GM21447 (cell line): ENCODE measurements around the gene OR1J2.
A peak's percentile ranks its signal among the peaks of the same experiment; 100 is the strongest.
"Not testable (repeated sequence)": the region's sequence is repeated elsewhere in the genome, so short reads cannot be mapped to it uniquely, and the experiment has no call there.

ENCODE experiments used
- ATAC-seq: cut with Tn5 transposase; IDR thresholded peaks from one replicate; pipeline ENCODE4 v1.9.1; 2021; ENCODE audit not compliant: unreplicated experiment

The OR1J2 gene, protein sequence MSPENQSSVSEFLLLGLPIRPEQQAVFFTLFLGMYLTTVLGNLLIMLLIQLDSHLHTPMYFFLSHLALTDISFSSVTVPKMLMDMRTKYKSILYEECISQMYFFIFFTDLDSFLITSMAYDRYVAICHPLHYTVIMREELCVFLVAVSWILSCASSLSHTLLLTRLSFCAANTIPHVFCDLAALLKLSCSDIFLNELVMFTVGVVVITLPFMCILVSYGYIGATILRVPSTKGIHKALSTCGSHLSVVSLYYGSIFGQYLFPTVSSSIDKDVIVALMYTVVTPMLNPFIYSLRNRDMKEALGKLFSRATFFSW

GRCh38 chr9:122510502-122510901 lies at the start of gene OR1J2:
TSS of gene OR1J2 (plus strand) at chr9:122510802. CDS start at chr9:122510802, 0 bp downstream.
- ATAC-seq, result no peak

DNA sequence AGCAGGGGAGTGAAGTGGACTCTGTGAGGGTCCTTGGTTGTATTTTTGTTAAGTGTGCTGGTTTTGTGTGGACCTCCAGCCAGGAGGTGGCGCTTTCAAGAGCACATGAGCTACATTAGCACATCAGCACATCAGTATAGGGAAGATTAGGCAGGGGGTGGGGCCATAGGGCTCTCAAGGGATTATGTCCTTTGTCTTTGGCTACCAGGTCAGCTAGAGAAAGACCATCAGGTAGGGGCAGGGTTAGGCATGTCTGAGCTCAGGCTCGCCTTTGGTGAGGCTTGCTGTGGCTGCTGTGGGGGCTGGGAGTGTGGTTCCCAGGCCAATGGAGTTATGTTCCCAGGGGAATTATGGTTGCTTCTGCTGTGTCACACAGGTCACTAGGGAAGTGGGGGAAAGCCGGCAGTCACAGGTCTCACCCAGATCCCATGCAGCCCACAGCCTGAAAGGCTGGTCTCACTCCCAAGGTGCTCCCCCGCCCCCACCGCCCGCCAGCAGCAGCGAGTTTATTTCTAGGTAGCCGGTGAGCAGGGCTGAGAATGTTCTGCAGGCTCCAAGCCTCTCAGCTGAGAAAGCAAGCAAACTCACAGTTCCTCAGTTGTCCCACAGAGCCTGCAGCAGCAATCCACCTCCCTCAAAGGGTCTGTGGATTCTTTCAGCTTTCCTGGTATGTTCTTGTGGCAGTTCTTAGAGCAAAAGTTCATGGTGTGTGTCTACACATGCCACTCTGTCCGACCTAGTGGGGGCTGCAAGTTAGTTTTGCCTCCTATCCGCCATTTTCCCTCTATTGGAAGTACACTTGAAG lies 46.6 kb upstream of the OR1J2 start:
- peak; percentile 64 for ATAC-seq

GRCh38 chr9:122464633-122465567 lies 45.7 kb upstream of the OR1J2 start:
- ATAC-seq, result peak; percentile 69

GRCh38 chr9:122466456-122466855 lies 44.1 kb upstream of the OR1J2 start:
- no peak for ATAC-seq

DNA sequence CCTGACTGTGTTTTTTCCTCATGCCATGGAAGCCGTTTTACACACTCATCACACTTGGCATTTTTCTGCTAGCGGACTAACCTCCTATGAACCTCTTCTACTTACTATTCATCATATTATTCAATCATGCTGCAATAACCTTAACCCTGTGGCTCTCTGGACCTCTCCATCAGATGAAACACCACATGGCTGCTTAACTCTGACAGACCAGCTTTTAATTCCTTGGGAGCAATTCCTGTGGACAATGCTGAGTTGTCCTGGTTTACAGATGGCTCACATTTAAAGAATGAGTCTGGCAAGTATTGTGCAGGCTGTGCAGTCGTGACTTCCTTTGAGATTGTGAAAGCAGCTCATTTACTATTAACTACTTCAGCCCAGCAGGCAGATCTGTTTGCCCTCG lies 41.9 kb upstream of the OR1J2 start:
- no peak for ATAC-seq

DNA sequence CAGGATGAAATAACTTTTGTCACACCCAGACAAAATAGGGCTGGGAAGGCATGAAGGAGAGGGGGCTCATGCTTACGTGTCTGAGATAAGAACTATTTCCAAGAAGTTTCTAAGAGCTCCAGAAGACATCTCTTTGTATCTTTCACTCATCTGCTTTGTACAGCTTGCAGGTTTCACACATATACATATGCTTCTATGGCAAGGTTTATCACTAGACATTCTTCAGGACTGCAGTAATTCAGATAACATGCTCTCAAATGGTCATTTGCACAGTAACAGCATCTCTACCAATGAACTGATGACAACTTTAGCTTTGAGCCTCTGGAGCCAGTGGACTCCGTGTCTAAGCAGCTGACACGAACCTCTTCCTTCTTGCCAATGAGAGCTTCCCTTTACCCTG lies 36.0 kb upstream of the OR1J2 start:
- no peak for ATAC-seq

GRCh38 chr9:122475717-122476116 lies 34.9 kb upstream of the OR1J2 start:
- ATAC-seq, result no peak

DNA sequence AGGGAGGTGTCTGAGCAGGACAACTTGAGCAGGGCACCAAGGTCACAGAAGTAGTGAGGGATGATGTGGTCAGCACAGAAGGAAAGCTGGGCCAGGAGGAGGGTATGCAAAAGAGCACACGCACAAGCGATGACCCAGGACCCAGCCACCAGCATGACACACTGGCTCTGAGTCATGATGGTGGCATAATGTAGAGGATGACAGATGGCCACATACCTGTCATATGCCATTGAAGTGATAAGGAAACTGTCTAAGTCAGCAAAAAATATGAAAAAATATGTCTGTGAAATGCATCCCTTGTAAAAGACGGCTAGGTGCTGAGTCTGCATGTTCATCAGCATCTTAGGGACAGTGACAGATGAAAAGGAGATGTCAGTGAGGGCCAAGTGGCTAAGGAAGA lies 33.3 kb upstream of the OR1J2 start:
- ATAC-seq, result no peak

DNA sequence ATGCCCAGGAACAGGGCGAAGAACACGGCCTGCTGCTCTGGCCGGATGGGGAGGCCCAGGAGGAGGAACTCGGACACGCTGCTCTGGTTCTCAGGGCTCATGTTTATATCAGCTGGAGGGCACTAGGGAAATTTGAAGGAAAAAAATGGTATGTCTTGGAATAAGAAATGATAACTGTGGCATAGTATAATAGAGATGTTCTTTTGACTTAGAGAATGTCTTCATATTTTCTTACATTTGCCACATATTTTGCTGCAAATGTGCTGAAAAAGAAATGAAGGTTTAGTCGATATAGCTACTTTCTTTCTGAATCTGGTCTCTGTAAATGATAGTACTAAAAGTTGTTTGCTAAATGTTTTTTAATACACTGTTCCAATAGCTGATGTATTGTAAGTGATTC lies 32.8 kb upstream of the OR1J2 start, which contains the start of gene OR1J1:
TSS of gene OR1J1 (minus strand) at position 101 of the 400 bp plus-strand sequence. CDS start at position 101, 0 bp downstream.
- ATAC-seq, result no peak

- ATAC-seq, result no peak
Measured at GRCh38 chr9:122479062-122479461, 31.5 kb upstream of the OR1J2 start.

GRCh38 chr9:122498883-122499288 lies 11.7 kb upstream of the OR1J2 start:
- ATAC-seq, result no peak

- no peak for ATAC-seq
Measured at GRCh38 chr9:122506964-122507363, 3.6 kb upstream of the OR1J2 start.

DNA sequence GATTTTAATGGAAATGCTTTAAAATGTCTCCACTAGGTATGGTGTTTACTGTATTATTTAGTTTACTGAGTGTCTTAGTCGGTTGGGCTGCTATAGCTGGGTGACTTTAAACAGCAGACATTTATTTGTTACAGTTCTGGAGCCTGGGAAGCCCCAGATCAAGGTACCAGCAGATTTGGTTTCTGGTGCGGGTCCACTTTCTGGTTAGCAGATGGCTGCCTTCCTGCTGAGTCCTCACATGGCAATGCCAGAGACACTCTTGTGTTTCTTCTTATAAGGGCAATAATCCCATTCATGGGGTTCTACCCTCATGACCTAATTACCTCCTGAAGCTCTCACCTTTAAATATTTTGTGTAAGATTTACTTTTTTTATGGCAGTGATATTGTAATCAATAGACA lies 7.6 kb downstream of the OR1J2 start:
- ATAC-seq, result no peak

GRCh38 chr9:122518841-122519240 lies 8.2 kb downstream of the OR1J2 start, which contains the start of gene OR1J4:
TSS of gene OR1J4 (plus strand) at chr9:122519141. CDS start at chr9:122519141, 0 bp downstream.
- ATAC-seq, result no peak

- no peak for ATAC-seq
Measured at GRCh38 chr9:122519376-122519775, 8.8 kb downstream of the OR1J2 start.

DNA sequence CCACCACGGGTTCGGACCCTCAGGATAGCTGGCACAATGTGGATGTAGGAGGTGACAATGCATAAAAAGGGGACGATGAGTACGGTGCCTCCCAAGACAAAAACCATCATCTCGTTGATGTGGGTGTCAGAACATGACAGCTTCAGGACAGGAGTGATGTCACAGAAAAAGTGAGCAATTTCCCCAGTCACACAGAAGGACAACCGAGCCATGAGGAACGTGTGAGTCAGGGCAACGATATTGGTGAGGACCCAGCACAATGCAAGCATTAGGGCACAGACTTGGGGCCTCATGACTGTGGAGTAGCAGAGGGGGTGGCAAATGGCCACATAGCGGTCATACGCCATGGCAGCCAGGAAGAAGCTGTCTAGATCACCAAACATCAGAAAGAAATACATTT lies 16.0 kb downstream of the OR1J2 start:
- no peak for ATAC-seq

DNA sequence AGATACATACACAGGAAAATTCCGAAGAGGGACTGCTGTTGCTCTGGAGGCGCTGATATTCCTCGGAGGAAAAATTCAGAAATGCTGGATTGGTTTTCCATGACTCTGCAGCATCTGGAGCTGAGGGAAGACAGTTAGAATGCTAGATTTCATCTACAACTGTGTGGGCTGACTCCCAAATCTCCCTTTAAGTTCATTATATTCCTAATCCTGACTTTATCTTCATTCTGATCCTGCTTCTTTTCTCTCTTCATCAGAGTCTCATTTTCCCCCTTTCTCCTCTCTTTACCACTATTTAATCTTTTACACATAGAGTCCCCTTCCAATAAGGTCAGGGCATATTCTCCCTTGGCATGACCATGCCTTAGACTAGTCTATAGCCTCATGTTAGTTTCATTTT lies 16.6 kb downstream of the OR1J2 start, which contains the start of gene OR1N1:
TSS of gene OR1N1 (minus strand) at position 101 of the 400 bp plus-strand sequence. CDS start at position 101, 0 bp downstream.
- no peak for ATAC-seq

- ATAC-seq, result not testable (repeated sequence)
Measured at GRCh38 chr9:122531157-122531556, 20.6 kb downstream of the OR1J2 start.

DNA sequence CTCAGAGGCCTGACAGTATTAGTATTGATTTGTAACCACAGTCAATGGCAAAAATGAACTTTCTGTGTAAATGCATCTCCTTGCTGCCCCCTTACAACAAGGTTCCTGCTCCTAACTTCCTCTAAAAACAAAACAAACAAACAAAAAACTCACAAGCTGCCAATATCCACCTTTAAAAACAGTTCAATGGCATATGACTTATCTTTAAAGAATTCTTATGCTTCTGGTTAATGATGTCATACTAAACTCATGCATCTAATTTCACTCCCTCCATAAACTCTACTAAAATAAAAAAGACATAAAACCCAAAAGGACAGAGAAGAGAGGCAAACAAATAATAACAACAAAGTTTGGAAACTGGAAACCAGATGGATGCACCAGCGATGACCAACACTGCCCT lies 25.5 kb downstream of the OR1J2 start:
- no peak for ATAC-seq

DNA sequence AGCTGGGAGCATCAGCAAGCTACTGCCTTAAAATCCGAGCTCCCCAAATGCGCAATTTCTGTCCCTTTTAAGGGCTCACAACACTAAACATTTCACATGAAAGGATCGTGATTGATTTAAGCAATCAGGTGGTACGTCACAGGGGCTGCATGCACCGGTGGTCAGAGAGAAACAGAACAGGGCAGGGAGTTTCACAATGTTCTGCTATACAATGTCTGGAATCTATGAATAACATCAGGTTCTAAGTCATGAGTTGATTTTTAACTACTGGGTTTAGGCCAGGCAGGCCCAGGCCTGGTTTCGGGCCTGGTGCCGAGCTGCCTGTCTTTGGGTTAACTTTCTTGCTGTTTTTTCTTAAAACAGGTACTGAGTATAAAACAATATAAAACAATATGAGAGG lies 26.5 kb downstream of the OR1J2 start:
- not testable (repeated sequence) for ATAC-seq

DNA sequence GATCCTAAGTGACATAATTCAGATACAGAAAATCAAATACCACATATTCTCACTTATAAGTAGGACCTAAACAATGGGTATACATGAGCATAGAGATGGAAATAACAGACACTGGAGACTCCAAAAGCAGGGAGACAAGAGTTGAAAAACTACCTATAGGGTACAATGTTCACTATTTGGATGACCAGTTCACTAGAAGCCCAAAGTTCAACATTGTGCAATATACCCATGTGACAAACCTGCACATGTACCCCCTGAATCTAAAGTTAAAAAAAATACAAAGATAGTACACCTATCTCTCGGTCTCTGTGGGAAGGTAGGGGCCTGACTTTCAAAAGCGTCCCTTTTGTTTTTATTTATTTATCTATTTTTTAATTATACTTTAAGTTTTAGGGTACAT lies 28.2 kb downstream of the OR1J2 start:
- no peak for ATAC-seq
